ENCODE results near the gene JPH4. TPM values are rescaled to one million over a fixed set of nuclear protein-coding genes. Genes with fewer than 3 reads are reported as not detected.

JPH4 gene
- total and polyA plus RNA-seq, 7 experiments from 2014 or later: 0.13 to 1.2 (median 0.16) TPM; not detected in 4

GRCh38 chr14:23571701-23572523 lies 6.7 kb downstream of the JPH4 start:
- POLR2A ChIA-PET: interaction anchor here (0.5 kb wide), 1 partner anchor 11 kb away, joined by 4 read pairs; no protein-coding TSS in a partner anchor
- H3K4me1 Mint-ChIP-seq: peaks cover 15 to 46% (median 34%) of the 10 kb centered on the region in 7 donors
- H3K27me3 ChIP-seq (ENCODE audit: control insufficient read depth in 2 of 2, insufficient read depth in 2 of 2, low read length in 2 of 2): peaks cover 0 to 7% of the 10 kb centered on the region in 2 donors
- no peaks in the 10 kb centered on the region for H3K9me3 ChIP-seq (ENCODE audit: control insufficient read depth in 2 of 3, low read length in 3 of 3)
- peaks cover 0 to 4% (median 0%) of the 10 kb centered on the region in 5 donors for H3K36me3 Mint-ChIP-seq
- no peak for DNase-seq
- H3K27ac ChIP-seq (ENCODE audit: low read depth, low read length): no peak overlapping the region
- H3K4me3 Mint-ChIP-seq: no peak overlapping the region
- H3K27me3 Mint-ChIP-seq: peaks cover 18 to 34% (median 22%) of the 10 kb centered on the region in 5 donors
- intact Hi-C loops (cut with micrococcal nuclease): no loop called here
- peaks cover 6 to 8% of the 10 kb centered on the region in 2 donors for H3K4me1 ChIP-seq (ENCODE audit: control insufficient read depth in 2 of 2, insufficient read depth in 2 of 2, low read length in 2 of 2)
- peaks cover 0 to 6% (median 0%) of the 10 kb centered on the region in 3 experiments for H3K36me3 ChIP-seq (ENCODE audit: control insufficient read depth in 2 of 3, insufficient read depth in 3 of 3, low read length in 3 of 3)
- CTCF ChIA-PET: interaction anchor here (0.6 to 1.0 kb wide), 2 partner anchors 60 to 708 kb away, joined by 3 read pairs; no protein-coding TSS in a partner anchor
- ATAC-seq: no peak
- H3K27ac Mint-ChIP-seq: peak overlapping the region in 1 of 9 donors; percentile 7
- H3K9me3 Mint-ChIP-seq: peaks cover 0 to 5% (median 0%) of the 10 kb centered on the region in 11 donors
- no peak overlapping the region for H3K4me3 ChIP-seq (ENCODE audit: low read length)

DNA sequence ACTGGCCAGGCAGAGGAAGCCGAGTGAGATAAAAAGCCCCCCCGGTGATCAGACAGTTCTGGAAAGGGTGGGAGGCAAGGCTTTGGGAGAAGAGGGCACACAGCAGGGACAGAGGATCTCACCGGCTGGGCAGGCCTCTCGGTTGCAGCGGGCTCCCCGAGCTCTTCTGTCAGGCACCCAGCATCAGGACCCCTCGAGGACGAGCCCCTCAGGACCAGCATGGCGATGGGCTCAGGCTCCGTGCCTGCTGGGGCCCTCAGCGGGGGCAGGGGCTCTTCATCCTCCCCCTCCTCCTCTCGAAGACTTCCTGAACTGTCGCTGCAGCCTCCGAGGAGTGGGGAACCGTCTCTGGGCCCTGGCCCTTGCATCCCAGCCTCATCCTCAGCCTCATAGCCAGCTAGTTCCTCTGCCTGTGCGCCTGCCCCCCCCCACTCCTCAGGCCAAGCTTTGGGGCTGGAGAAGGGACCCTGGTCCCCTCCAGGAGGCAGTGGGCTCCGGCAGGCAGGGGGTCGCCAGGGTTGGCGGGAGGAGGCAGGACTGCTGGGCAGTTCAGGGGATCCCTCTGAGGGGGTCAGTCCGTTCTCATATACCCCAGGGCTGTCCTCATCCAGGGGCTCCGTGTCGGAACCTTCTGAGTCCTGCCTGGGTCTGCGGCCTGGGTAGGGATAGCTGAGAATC lies 7.6 kb downstream of the JPH4 start:
- ChIA-PET CTCF (interaction anchor here (0.6 kb wide), 1 partner anchor 709 kb away, joined by 3 read pairs; no protein-coding TSS in a partner anchor), POLR2A (no interaction called here)
- H3K36me3 Mint-ChIP-seq: peaks cover 0 to 4% (median 0%) of the 10 kb centered on the region in 5 donors
- no peak overlapping the region for H3K27ac ChIP-seq (ENCODE audit: low read depth, low read length)
- ATAC-seq (no peak), DNase-seq (no peak)
- H3K27ac Mint-ChIP-seq: no peak overlapping the region
- H3K4me3 ChIP-seq (ENCODE audit: low read length): no peak overlapping the region
- H3K27me3 ChIP-seq (ENCODE audit: control insufficient read depth in 2 of 2, insufficient read depth in 2 of 2, low read length in 2 of 2): no peaks in the 10 kb centered on the region
- peaks cover 13 to 44% (median 34%) of the 10 kb centered on the region in 7 donors for H3K4me1 Mint-ChIP-seq
- H3K36me3 ChIP-seq (ENCODE audit: control insufficient read depth in 2 of 3, insufficient read depth in 3 of 3, low read length in 3 of 3): peaks cover 0 to 7% (median 0%) of the 10 kb centered on the region in 3 experiments
- H3K9me3 Mint-ChIP-seq: peaks cover 0 to 5% (median 0%) of the 10 kb centered on the region in 11 donors
- H3K27me3 Mint-ChIP-seq: peaks cover 11 to 26% (median 15%) of the 10 kb centered on the region in 5 donors
- H3K9me3 ChIP-seq (ENCODE audit: control insufficient read depth in 2 of 3, low read length in 3 of 3): no peaks in the 10 kb centered on the region
- H3K4me3 Mint-ChIP-seq: no peak overlapping the region
- intact Hi-C loops (cut with micrococcal nuclease): no loop called here
- H3K4me1 ChIP-seq (ENCODE audit: control insufficient read depth in 2 of 2, insufficient read depth in 2 of 2, low read length in 2 of 2): peaks cover 14 to 16% of the 10 kb centered on the region in 2 donors

DNA sequence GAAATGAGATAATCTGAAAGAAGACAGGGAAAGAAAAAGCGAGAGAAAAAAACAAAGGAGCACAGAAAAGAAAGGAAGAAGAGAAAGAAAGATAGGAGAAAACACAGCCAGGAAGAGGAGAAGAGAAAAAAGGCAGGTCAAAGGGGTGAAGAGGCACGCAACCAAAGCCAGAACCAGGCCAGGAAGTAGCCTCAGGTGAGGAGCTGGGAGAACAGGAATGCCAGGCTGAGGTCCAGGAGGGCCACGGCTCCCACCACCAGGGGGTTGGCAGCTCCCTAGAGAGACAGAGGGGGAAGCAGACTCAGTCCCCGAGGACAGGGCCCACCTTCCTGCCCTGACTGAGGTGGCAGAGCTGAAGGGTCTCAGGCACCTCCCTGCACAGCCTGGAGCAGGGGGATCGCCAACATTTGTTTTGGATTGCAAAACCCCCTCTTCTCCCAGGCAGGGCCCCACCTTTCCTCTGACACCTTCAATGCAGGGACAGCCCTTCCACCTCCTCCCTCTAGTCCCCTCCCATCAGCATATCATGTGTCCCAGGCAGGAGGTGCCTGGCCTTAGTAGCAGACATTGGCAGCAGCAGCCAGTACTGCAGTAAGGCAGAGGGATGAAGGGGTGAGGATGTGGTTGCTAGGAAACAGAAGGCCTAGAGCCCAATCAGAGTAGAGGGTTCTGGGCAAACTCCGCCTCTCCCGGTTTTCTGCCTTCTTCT lies 9.0 kb downstream of the JPH4 start:
- peaks cover 1 to 23% (median 5%) of the 10 kb centered on the region in 5 donors for H3K27me3 Mint-ChIP-seq
- intact Hi-C loops (cut with micrococcal nuclease): loop anchor here in 1 of 2 donors (5.0 kb wide), 1 partner anchor 703 kb away; the partner anchor contains the start of gene RABGGTA
- H3K27ac Mint-ChIP-seq: peak overlapping the region in 8 of 9 donors; percentile 28 to 99 (median 97)
- no peak overlapping the region for H3K4me3 ChIP-seq (ENCODE audit: low read length)
- H3K36me3 ChIP-seq (ENCODE audit: control insufficient read depth in 2 of 3, insufficient read depth in 3 of 3, low read length in 3 of 3): peaks cover 0 to 21% (median 0%) of the 10 kb centered on the region in 3 experiments
- ATAC-seq (no peak), DNase-seq (no peak)
- no peak overlapping the region for H3K27ac ChIP-seq (ENCODE audit: low read depth, low read length)
- H3K27me3 ChIP-seq (ENCODE audit: control insufficient read depth in 2 of 2, insufficient read depth in 2 of 2, low read length in 2 of 2): no peaks in the 10 kb centered on the region
- peaks cover 13 to 49% (median 36%) of the 10 kb centered on the region in 7 donors for H3K4me1 Mint-ChIP-seq
- H3K9me3 ChIP-seq (ENCODE audit: control insufficient read depth in 2 of 3, low read length in 3 of 3): no peaks in the 10 kb centered on the region
- peaks cover 14 to 16% of the 10 kb centered on the region in 2 donors for H3K4me1 ChIP-seq (ENCODE audit: control insufficient read depth in 2 of 2, insufficient read depth in 2 of 2, low read length in 2 of 2)
- peaks cover 0 to 5% (median 0%) of the 10 kb centered on the region in 5 donors for H3K36me3 Mint-ChIP-seq
- H3K4me3 Mint-ChIP-seq: peak overlapping the region in 1 of 10 donors; percentile 99
- peaks cover 0 to 5% (median 0%) of the 10 kb centered on the region in 11 donors for H3K9me3 Mint-ChIP-seq
- ChIA-PET POLR2A (interaction anchor here (1.1 kb wide), 1 partner anchor 11 kb away, joined by 3 read pairs; no protein-coding TSS in a partner anchor), CTCF (interaction anchor here (1.7 kb wide), 1 partner anchor 62 kb away, joined by 3 read pairs; no protein-coding TSS in a partner anchor)

GRCh38 chr14:23568600-23569331 lies 9.8 kb downstream of the JPH4 start:
- H3K27me3 Mint-ChIP-seq: peaks cover 0 to 22% (median 3%) of the 10 kb centered on the region in 5 donors
- peaks cover 0 to 5% (median 0%) of the 10 kb centered on the region in 11 donors for H3K9me3 Mint-ChIP-seq
- H3K4me3 Mint-ChIP-seq: peak overlapping the region; percentile 84 to 100 (median 99)
- intact Hi-C loops (cut with micrococcal nuclease): loop anchor here in 1 of 2 donors (5.0 kb wide), 1 partner anchor 704 kb away; the partner anchor contains the start of gene RABGGTA
- peak overlapping the region; percentile 68 to 99 (median 97) for H3K27ac Mint-ChIP-seq
- Histone ChIP-seq H3K36me3 (ENCODE audit: control insufficient read depth in 2 of 3, insufficient read depth in 3 of 3, low read length in 3 of 3) (peaks cover 0 to 29% (median 0%) of the 10 kb centered on the region in 3 experiments), H3K9me3 (ENCODE audit: control insufficient read depth in 2 of 3, low read length in 3 of 3) (no peaks in the 10 kb centered on the region), H3K27ac (ENCODE audit: low read depth, low read length) (no peak overlapping the region), H3K4me3 (ENCODE audit: low read length) (no peak overlapping the region), H3K27me3 (ENCODE audit: control insufficient read depth in 2 of 2, insufficient read depth in 2 of 2, low read length in 2 of 2) (no peaks in the 10 kb centered on the region), H3K4me1 (ENCODE audit: control insufficient read depth in 2 of 2, insufficient read depth in 2 of 2, low read length in 2 of 2) (peaks cover 14 to 16% of the 10 kb centered on the region in 2 donors)
- POLR2A ChIA-PET: interaction anchor here (1.1 to 2.4 kb wide), 4 partner anchors 10 to 20 kb away, joined by 3 to 15 read pairs (median 4); partner anchors contain the start of gene THTPA
- CTCF ChIA-PET: interaction anchor here (0.6 to 1.7 kb wide), 3 partner anchors 63 to 336 kb away, joined by 3 read pairs; no protein-coding TSS in a partner anchor
- DNase-seq (no peak), ATAC-seq (no peak)
- H3K36me3 Mint-ChIP-seq: peaks cover 0 to 11% (median 5%) of the 10 kb centered on the region in 5 donors
- H3K4me1 Mint-ChIP-seq: peaks cover 13 to 53% (median 41%) of the 10 kb centered on the region in 7 donors

GRCh38 chr14:23568021-23568599 lies 10.5 kb downstream of the JPH4 start:
- Histone ChIP-seq H3K4me3 (ENCODE audit: low read length) (peak overlapping the region; percentile 98), H3K9me3 (ENCODE audit: control insufficient read depth in 2 of 3, low read length in 3 of 3) (no peaks in the 10 kb centered on the region), H3K27ac (ENCODE audit: low read depth, low read length) (peak overlapping the region; percentile 81), H3K27me3 (ENCODE audit: control insufficient read depth in 2 of 2, insufficient read depth in 2 of 2, low read length in 2 of 2) (no peaks in the 10 kb centered on the region), H3K4me1 (ENCODE audit: control insufficient read depth in 2 of 2, insufficient read depth in 2 of 2, low read length in 2 of 2) (peaks cover 14 to 16% of the 10 kb centered on the region in 2 donors), H3K36me3 (ENCODE audit: control insufficient read depth in 2 of 3, insufficient read depth in 3 of 3, low read length in 3 of 3) (peaks cover 0 to 36% (median 0%) of the 10 kb centered on the region in 3 experiments)
- H3K4me1 Mint-ChIP-seq: peaks cover 14 to 51% (median 41%) of the 10 kb centered on the region in 7 donors
- POLR2A ChIA-PET: interaction anchor here (1.2 to 2.4 kb wide), 5 partner anchors 12 to 473 kb away, joined by 3 to 15 read pairs (median 4); partner anchors contain the start of genes ACIN1, C14orf119 and THTPA
- H3K9me3 Mint-ChIP-seq: peaks cover 0 to 5% (median 0%) of the 10 kb centered on the region in 11 donors
- H3K36me3 Mint-ChIP-seq: peaks cover 0 to 12% (median 6%) of the 10 kb centered on the region in 5 donors
- no peak for DNase-seq
- intact Hi-C loops (cut with micrococcal nuclease): loop anchor here in 1 of 2 donors (5.0 kb wide), 1 partner anchor 704 kb away; the partner anchor contains the start of gene RABGGTA
- H3K4me3 Mint-ChIP-seq: peak overlapping the region; percentile 98 to 100 (median 99)
- CTCF ChIA-PET: interaction anchor here (0.6 to 1.7 kb wide), 3 partner anchors 64 to 336 kb away, joined by 3 read pairs; no protein-coding TSS in a partner anchor
- ATAC-seq: no peak
- peak overlapping the region; percentile 96 to 99 (median 98) for H3K27ac Mint-ChIP-seq
- peaks cover 0 to 18% (median 0%) of the 10 kb centered on the region in 5 donors for H3K27me3 Mint-ChIP-seq
